HAP-1 (cell line): Measurements from ENCODE around the gene SEPTIN7.

Experiments used
- DNase-seq, 2 experiments: peaks; one replicate each; pipeline ENCODE4 v3.0.0-alpha.2; 2016 to 2020; ENCODE audit warnings: low spot score in 2 of 2
- H3K27me3 ChIP-seq: fragments of 250-450 bp; sonication (Bioruptor Pico); 2 replicates; pipeline ENCODE4 v1.5.1; 2020; ENCODE audit warnings: low read depth, mild to moderate bottlenecking, moderate library complexity
- H3K36me3 ChIP-seq: fragments of 250-450 bp; sonication (Bioruptor Pico); replicated peaks from 2 replicates; pipeline ENCODE4 v1.5.1; 2020; ENCODE audit warnings: mild to moderate bottlenecking
- H3K4me1 ChIP-seq: fragments of 250-450 bp; sonication (Bioruptor Pico); 2 replicates; pipeline ENCODE4 v1.5.1; 2020; ENCODE audit warnings: mild to moderate bottlenecking
- H3K4me3 ChIP-seq: fragments of 250-450 bp; sonication (Bioruptor Pico); 2 replicates; pipeline ENCODE4 v1.5.1; 2020; ENCODE audit warnings: mild to moderate bottlenecking, moderate library complexity
- H3K9me3 ChIP-seq: fragments of 250-450 bp; sonication (Bioruptor Pico); 2 replicates; pipeline ENCODE4 v1.5.1; 2020; ENCODE audit warnings: mild to moderate bottlenecking, moderate library complexity
- in situ Hi-C: fragments of 300-500 bp; cut with MboI; formaldehyde crosslinking; loops from 3 replicates; pipeline ENCODE4 v1.14.3; 2020; ENCODE audit warnings: low sequenced_read_pairs, inconsistent platforms, mixed read lengths

The SEPTIN7 gene

DNA sequence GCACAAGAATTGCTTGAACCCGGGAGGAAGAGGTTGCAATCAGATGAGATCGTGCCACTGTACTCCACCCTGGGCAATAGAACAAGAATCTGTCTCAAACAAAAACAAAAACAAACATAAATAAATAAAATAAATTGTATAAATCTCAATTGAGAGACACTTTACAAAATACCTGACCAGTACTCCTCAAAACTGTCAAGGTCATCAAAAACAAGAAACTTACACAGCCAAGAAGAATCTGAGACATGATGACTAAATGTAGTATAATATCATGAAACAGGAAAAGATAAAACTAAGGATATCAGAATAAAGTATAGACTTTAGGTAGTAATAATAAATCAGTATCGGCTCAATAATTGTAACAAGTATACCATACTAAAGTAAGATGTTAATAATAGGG, 26.9 kb upstream of the SEPTIN7 start:
- Histone ChIP-seq H3K9me3 (no peaks in the 10 kb centered on the region), H3K4me1 (peaks cover 2% of the 10 kb centered on the region), H3K36me3 (no peaks in the 10 kb centered on the region), H3K27me3 (no peaks in the 10 kb centered on the region), H3K4me3 (no peak overlapping the region)
- DNase-seq, result no peak
- in situ Hi-C loops, result no loop called here

DNA sequence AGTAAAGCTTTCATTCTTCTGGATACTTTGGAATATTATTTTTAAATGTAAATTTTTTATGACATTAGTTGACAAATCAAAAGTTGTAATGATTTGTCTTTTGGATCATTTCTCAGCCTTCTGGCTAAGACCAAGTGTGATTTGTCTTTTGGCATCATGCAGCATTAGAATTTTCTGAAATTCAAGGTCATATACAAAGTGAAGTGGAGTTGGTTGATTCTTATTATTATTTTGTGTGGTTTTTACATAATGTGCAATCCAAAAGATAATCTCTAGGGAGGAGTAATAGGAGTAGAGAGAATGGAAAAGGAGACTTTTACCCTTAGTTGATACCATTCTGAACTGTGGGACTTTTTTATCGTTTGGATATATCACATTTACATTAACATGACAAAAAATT, 24.2 kb upstream of the SEPTIN7 start:
- peaks cover 13% of the 10 kb centered on the region for H3K4me1 ChIP-seq
- DNase-seq, result peak in 1 of 2 experiments; percentile 24
- in situ Hi-C loops, result no loop called here
- H3K4me3 ChIP-seq, result no peak overlapping the region
- no peaks in the 10 kb centered on the region for H3K9me3 ChIP-seq
- no peaks in the 10 kb centered on the region for H3K27me3 ChIP-seq
- no peaks in the 10 kb centered on the region for H3K36me3 ChIP-seq

DNA sequence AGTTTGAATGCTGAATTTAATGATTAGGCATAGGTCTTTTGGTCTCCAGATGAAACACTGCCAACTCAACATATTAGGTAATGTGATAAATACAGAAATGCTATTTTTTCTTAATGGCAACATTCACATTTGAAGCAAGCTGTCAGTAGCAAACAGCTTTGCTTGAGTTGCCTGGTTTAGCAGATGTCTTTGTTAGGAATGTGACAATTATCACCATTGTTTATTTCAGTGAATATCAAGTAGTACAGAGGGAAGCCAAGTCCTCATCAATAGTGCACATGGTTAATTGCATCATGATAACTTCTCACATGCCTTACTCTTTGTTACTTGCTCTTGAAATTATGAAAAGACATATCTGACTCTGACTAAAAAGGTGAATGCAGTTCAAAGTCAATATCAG, 23.7 kb upstream of the SEPTIN7 start:
- in situ Hi-C loops, result no loop called here
- peaks cover 17% of the 10 kb centered on the region for H3K4me1 ChIP-seq
- DNase-seq, result no peak
- no peaks in the 10 kb centered on the region for H3K27me3 ChIP-seq
- no peaks in the 10 kb centered on the region for H3K9me3 ChIP-seq
- H3K36me3 ChIP-seq, result no peaks in the 10 kb centered on the region
- no peak overlapping the region for H3K4me3 ChIP-seq

DNA sequence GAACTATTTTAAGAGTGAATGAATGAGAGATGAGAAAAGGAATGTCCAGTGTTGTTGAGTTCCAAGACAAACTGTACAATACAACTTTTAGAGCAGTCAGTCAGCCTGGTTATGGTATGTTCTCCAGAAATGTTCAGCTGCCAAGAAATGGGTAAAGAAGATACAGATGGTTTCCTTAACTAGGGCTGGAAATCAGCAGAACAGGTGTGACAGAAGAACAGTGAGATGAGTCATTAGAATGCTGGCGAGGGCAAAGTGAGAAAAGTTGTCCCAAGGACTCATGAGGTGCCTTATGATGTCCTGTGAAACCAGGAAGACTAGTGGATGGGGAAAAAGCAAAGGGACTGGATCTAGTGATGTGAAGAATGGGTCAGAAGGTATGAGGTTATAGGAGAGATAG, 20.8 kb upstream of the SEPTIN7 start:
- no peak for DNase-seq
- H3K4me3 ChIP-seq, result no peak overlapping the region
- peaks cover 18% of the 10 kb centered on the region for H3K4me1 ChIP-seq
- no peaks in the 10 kb centered on the region for H3K9me3 ChIP-seq
- no peaks in the 10 kb centered on the region for H3K27me3 ChIP-seq
- in situ Hi-C loops, result no loop called here
- H3K36me3 ChIP-seq, result no peaks in the 10 kb centered on the region

DNA sequence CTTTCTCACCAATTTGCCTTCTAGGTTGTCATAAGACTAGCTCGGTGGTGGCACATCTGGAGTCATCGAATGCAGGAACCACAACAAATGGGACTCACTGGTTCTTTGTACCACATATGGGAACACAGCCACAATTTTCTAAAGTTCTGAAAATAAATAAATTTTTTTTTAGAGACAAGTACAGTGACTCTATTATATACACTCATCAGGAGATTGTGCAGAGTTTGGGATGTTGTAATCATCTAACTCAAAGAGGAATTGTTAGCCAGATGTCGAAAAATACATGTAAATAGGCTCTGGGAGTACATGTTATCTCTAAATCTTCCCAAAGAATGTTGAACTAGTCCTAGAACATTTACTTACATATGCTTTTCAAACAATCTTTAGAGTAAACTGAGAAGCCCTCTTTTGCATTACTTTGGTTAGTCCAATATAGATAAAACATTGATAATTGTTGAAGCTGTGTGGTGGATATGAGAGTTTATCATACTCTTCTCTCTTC, 19.6 kb upstream of the SEPTIN7 start:
- Histone ChIP-seq H3K9me3 (no peaks in the 10 kb centered on the region), H3K36me3 (no peaks in the 10 kb centered on the region), H3K27me3 (no peaks in the 10 kb centered on the region), H3K4me3 (no peak overlapping the region), H3K4me1 (peaks cover 18% of the 10 kb centered on the region)
- peak in 1 of 2 experiments; percentile 60 for DNase-seq
- in situ Hi-C loops, result no loop called here

DNA sequence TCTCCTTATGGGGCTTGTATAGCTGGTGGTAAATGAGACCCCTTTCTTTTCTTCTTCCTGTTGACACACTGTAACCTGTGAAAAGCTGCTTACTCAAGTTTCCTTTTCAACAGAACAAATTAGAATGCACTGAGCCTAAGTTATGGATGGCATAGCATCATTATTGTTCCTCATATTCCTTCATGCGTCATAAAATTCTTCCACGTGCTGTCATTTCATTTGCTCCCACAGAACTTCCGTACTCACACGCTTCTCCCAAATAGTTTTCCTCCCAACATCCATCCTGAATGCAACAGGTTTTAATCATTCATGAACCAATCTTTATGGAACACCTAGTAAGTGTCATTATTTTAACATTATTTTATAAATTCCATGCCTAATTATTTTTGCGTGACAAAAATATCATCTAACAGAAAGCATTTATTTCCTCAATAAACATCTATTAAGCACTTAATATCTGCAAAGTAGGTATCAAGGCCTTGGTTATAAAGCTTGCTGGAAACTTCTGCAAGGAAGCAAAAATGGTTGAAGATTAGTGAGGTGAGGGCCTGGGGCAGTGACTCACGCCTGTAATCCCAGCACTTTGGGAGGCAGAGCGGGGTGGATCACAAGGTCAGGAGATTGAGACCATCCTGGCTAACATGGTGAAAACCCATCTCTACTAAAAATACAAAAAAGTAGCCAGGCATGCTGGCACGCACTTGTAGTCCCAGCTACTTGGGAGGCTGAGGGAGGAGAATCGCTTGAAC, 18.9 kb upstream of the SEPTIN7 start:
- Histone ChIP-seq H3K9me3 (no peaks in the 10 kb centered on the region), H3K36me3 (no peaks in the 10 kb centered on the region), H3K4me1 (peaks cover 18% of the 10 kb centered on the region), H3K27me3 (no peaks in the 10 kb centered on the region), H3K4me3 (no peak overlapping the region)
- in situ Hi-C loops, result no loop called here
- no peak for DNase-seq

DNA sequence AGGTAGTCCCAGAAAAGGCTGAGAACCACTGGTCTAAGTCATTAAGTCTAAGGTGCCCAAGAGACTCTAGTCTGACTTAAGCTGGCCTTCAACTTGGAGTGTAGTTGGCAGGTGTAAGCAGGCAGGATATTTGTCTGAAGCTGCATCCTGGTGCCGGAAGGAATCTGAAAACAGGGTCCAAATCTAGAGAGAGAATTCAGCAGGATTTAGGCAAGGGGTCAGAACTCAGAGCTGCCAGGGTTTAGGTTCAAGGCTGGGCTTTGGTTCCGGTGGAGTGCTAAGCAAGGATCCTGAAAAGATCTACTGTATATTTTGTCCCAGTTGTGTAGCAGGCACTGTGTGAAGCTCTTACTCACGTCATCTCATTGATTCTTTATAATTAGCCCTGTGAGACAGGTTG, 16.5 kb upstream of the SEPTIN7 start:
- Histone ChIP-seq H3K9me3 (no peaks in the 10 kb centered on the region), H3K27me3 (no peaks in the 10 kb centered on the region), H3K4me3 (no peak overlapping the region), H3K4me1 (peaks cover 15% of the 10 kb centered on the region), H3K36me3 (no peaks in the 10 kb centered on the region)
- no peak for DNase-seq
- in situ Hi-C loops, result no loop called here

DNA sequence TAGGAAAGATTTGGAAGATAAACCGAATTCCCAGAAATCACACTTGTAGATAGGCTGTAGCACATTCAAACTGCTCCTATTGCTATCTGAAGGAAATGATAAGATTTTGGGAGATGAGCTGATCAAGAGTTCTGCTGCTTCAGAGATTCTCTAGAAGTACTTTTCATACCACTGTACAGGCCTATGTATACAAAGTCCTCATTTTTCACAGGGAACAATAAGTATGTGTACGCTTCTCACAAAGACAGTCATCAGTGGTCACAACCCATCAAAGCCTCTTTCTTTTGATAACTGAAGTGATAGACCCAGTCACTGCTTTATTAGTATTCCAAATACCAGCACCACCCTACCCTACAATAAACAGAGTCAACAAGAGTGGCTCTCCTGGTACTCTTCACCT, 15.6 kb upstream of the SEPTIN7 start:
- no peak overlapping the region for H3K4me3 ChIP-seq
- in situ Hi-C loops, result no loop called here
- H3K36me3 ChIP-seq, result no peaks in the 10 kb centered on the region
- peaks cover 15% of the 10 kb centered on the region for H3K4me1 ChIP-seq
- 0 out of 2 replicates have a peak, but pooled peaks cover 2% of the 10 kb centered on the region for H3K9me3 ChIP-seq
- no peaks in the 10 kb centered on the region for H3K27me3 ChIP-seq
- no peak for DNase-seq

DNA sequence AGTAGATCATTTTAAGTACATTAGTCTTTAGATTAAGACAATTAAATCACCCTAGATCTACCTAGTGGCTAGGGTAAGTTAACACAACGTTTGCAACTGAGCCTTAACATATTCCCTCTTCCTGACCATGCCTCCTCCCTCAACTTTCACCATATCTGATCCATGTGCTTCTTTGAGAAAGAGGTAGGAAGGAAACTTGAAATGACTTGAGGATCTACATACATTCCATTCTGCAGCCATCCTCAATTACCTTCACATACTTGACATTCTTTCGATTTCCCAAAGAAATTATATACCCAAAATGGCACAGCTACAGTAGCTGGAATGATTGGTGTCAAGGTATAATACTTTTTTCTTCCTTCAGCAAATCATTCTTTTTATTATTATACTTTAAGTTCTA, 12.9 kb upstream of the SEPTIN7 start:
- 0 out of 2 replicates have a peak, but pooled peaks cover 2% of the 10 kb centered on the region for H3K9me3 ChIP-seq
- H3K27me3 ChIP-seq, result no peaks in the 10 kb centered on the region
- no peak overlapping the region for H3K4me3 ChIP-seq
- DNase-seq, result no peak
- in situ Hi-C loops, result no loop called here
- no peaks in the 10 kb centered on the region for H3K36me3 ChIP-seq
- no peaks in the 10 kb centered on the region for H3K4me1 ChIP-seq

DNA sequence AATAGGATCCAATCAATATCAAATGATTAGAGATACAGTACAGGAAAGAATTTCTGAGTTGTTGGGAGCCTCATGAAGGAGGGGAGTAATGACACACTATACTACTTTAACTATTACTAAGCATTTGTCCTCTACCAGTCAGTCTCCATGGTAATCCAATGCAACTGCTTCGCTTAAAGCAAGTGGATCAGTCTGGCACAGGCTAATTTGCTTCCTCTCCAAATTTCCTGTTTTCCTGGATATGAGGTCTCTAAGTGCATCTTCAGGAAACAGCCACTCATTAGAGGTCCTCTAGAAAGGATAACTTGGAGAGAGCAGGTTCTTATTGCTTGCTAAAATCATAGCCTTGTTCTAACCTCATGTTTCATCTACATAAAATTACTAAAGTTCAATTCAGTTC, 8.4 kb upstream of the SEPTIN7 start:
- Histone ChIP-seq H3K4me3 (no peak overlapping the region), H3K36me3 (no peaks in the 10 kb centered on the region), H3K27me3 (no peaks in the 10 kb centered on the region), H3K9me3 (0 out of 2 replicates have a peak, but pooled peaks cover 2% of the 10 kb centered on the region), H3K4me1 (no peaks in the 10 kb centered on the region)
- in situ Hi-C loops, result no loop called here
- DNase-seq, result no peak

DNA sequence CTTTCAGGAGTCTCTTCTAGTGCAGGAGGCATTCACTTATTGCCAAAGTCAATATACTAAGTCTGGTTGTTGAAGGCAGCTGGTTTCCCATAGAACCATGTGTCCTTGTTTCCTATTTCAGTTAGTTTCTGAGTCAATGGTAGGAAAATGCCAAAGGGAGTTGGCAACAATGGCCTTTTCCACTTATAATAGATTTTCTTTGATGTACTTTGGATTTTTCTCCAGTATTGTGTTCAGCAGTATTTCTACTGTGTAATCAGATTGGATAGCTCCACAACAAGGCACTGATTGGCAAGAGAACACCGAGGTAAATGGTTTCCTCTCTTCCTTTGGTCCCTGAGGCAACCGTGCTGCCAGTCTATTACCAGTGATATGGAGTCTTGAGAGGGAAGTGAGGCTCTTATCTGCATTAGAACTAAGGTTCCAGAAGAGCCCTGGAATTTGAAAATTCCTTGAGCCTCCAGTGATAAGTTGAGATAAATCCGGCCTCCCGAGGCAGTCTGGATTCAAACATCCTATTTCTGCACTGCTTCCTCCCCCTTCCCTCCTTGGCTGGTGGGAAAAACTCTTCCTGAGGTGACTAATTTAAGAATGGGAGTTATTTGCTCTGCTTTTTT, 7.9 kb upstream of the SEPTIN7 start:
- Histone ChIP-seq H3K4me1 (no peaks in the 10 kb centered on the region), H3K4me3 (no peak overlapping the region), H3K36me3 (no peaks in the 10 kb centered on the region), H3K27me3 (no peaks in the 10 kb centered on the region), H3K9me3 (0 out of 2 replicates have a peak, but pooled peaks cover 2% of the 10 kb centered on the region)
- DNase-seq, result no peak
- in situ Hi-C loops, result no loop called here

DNA sequence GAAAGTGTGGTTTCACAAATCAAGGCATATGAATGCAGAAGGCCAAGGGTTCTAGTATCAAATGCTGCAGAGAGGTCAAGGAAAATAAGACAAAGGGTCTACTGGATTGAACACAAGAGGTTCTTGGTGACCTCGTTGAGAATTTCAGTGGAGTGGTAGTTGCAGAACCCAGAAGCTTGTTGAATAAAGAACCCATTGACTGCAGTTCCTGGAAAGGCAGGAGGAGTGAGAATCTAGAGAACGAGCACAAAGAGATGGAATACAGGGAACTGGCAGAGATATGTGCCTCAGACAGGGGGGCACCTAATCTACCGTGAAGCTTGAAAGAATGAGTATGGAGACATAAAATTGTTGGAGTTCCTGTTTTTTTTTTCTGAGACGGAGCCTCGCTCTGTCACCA, 3.5 kb upstream of the SEPTIN7 start:
- H3K36me3 ChIP-seq, result no peaks in the 10 kb centered on the region
- in situ Hi-C loops, result no loop called here

DNA sequence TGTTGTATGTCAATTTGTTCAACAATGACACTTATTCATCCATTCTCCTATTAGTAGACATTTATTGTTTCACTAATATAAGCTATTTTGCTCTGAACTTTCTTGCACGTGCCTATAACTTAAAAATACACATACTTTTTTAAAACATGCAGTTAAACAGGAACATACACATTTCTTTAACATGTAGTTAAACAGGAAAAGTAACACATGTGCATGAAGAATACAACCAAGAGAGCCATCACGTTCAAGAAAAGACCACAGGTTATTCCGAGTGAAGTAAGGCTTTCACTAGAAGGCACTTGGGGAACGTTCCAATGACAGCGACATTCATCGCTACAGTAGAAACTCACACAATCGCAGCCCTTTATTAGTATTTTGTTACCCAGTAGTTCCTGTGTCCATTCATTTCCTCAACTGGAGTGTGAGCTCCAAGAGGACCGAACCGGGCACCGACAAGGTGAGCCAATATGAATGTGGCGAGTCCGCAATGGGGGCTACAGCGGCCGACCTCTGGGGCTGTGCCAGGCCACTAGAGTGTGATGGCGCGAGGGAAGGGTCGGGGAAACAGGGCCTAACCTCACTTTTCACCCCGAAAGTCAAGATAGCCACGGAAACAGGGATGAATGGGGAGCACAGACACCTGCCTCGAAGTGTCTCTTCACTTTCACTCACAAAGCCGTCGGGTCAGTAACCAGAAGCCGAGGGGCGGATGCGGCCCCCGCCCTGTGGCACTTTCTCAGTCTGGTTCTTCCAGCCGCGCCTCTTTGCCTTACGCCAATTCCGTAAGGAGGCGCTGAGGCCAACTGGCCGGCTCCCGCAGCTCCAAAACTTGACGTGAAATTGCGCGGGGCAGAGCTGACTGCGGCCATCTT, 775 bp upstream of the SEPTIN7 start:
- in situ Hi-C loops, result no loop called here
- H3K27me3 ChIP-seq, result no peaks in the 10 kb centered on the region
- peak overlapping the region; percentile 86 for H3K4me3 ChIP-seq
- peaks cover 23% of the 10 kb centered on the region for H3K4me1 ChIP-seq
- no peaks in the 10 kb centered on the region for H3K36me3 ChIP-seq
- DNase-seq, result peak; percentile 87 to 92
- no peaks in the 10 kb centered on the region for H3K9me3 ChIP-seq

More for the DNA sequence above, 3.5 kb upstream of the SEPTIN7 start:
- Histone ChIP-seq H3K4me3 (no peak overlapping the region), H3K27me3 (no peaks in the 10 kb centered on the region), H3K4me1 (peaks cover 7% of the 10 kb centered on the region), H3K9me3 (no peaks in the 10 kb centered on the region)
- DNase-seq, result no peak
